Stimulated activated CD4-positive, alpha-beta T cell treated with anti-CD3 and anti-CD28 coated beads, Interleukin-4, amount 100 ng/mL, for 1 hour (primary cell): Measurements from ENCODE around the gene HSD3B2.

Experiments used
- DNase-seq: peaks from one replicate; pipeline ENCODE4 v3.0.0-alpha.2; 2020

Gene HSD3B2

GRCh38 chr1:119466445-119466844 lies 51.5 kb downstream of the HSD3B2 start:
- no peak for DNase-seq

GRCh38 chr1:119467219-119467618 lies 52.3 kb downstream of the HSD3B2 start:
- no peak for DNase-seq

DNA sequence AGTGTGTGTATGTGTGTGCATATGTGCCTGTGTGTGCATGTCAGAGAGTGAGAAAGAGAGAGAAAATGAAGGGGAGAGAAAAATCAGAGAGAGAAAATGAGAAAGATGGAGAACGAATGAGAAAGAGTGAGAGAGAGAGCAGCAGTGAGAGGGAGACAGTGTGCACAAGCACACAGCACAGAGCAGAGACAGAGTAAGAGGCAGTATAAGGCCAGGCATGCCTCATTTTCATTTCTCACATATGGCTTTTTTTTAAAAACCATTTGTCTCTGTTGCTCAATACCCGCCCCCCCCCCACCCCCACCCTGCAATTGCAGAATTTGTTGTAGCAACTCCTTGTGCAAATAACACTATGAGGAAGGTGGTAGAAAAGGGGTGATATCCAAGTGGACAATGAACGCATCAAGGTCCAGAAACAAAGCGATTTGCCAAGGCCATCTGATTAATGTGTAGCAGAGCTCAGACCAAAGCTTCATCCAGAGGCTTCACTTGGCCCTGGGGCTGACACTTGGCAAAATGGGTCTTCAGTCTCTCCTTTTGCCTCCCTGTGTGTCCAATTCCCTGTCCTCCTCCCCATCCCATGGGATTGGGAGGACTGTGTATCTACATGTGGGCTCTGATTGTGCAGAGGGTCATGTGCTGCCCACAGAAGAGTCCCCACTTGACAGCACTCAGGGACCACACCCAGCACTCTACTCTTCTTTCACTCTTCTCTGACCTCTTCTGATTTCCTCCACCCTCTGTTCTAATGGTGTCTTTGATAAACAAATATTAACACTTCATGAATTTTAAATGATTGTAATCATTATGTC lies 53.1 kb downstream of the HSD3B2 start:
- no peak for DNase-seq

DNA sequence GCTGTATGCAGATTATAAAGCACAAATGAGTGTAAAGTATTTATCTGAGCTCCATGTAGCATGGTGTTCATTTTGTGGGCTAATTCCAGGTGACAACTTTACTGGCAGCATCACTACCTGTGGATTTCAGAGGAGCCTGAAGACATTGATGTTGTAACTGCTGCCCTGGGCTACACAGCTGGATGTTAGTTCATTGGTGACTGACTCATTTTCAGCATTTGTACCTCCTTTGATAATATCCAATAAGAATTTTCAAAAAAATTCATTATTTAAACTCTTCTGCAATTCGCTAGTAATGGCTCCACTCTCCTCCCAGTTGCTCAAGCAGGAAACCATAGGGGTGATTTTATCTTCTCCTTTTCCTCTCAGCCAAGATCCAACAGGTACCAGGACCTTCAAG lies 54.8 kb downstream of the HSD3B2 start:
- DNase-seq: no peak

GRCh38 chr1:119470377-119470776 lies 55.4 kb downstream of the HSD3B2 start:
- DNase-seq: no peak

GRCh38 chr1:119470958-119471357 lies 56.0 kb downstream of the HSD3B2 start:
- DNase-seq: no peak

DNA sequence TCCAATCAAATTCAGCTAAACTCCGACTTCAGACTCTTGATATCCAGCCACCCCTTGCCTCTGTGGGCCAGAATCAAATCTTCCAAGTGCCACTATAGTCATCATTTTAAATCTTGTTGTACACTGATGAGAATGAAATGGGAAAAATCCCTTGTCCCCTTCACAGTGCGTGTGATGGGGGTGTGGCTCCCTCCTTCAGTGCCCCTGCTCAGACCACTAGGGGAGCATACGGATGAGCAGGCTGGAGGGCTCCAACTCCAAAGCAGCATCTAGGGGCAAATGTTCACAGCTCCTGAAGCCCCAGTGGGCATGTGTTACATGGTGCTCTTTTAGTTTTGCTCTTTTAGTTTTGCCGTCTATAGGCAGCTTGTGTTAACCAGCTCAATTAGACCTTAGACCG lies 56.6 kb downstream of the HSD3B2 start:
- no peak for DNase-seq

GRCh38 chr1:119472080-119472818 lies 57.3 kb downstream of the HSD3B2 start:
- no peak for DNase-seq
